Measurements from ENCODE around the gene CDH4.

CDH4 gene

DNA sequence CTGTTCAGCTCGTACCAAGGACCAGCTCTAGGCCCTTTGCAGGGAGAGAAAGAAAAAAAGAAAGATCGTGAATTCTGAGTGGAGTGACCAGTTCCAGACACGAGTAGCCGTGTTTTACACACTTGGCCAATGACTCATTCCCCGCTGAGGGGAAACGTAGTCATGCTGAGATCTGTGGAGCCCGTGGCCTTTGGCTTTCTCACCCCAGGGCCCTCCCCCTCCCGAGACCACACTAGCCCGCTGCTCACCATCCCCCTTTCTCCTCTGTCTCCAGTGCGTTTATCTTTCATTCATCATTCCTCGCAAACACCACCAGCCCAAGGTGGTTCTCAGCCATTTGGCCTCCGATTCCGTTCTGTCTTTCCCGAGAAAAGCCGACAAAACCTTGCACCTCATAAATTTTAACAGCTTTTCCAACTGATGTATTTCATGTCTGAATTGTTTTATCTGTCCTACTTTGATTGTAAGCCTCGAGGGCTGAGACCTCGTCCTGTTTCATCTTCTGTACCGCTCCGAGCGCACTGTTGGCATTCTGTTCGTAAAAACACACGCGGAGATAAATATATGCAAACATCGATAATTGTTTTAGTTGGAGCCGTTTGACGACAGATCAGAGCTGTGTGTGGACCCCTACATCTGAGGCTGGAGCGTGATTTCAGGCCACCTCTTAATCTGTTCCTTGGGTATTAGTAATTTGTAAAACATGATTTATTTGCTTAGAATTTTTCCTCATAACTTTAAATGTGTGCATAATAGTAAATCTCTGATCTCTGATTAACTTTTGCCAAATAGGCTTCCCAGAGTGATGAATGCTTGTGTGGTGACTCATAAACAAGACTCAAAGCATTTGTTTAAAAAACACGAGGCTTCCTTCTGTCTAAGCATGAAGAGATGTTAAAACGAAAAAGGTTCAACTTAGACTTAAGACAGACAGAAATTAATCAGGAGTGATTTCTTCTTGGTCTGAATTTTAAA, 336.6 kb downstream of the CDH4 start:
- peak; percentile 92 for FAIRE-seq

DNA sequence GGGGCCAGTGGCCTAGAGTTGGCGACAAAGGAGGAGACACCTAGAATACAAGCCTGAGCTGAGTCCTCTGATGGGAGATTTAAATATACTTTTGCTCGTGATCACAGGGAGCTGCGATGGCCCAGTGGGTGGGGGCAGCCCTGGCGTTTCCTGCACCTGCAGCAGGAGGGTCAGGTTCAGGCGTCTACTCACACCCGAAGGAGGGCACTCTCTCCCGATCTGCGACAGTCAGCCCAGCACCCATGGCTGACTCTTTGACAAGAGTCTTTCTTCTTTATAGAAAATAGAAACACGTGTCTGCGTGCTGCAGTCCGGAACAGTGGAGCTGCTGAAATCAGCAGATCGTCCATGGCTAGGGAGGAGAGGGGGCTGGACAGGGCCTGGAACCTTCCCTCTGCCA, 338.2 kb downstream of the CDH4 start:
- FAIRE-seq = no peak

DNA sequence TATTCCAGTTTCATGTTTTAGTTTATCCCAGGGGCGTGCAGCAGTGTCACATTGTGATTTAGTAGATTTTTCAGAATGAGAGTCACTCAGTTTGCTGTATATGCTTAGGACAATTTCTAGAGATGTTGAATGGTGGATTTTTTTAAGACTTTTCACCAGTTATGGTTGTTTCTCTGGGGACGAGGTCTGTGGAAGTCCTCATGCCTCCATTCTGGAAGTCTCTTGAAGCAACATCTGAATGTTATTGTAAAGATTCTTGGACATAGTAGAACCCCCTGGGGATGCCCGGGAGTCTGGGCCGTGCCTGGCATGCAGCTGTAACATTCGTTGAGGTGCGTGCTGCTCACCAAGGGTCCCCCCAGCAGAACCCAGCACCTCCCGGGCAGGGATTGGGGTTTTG, 341.5 kb downstream of the CDH4 start:
- no peak for FAIRE-seq

DNA sequence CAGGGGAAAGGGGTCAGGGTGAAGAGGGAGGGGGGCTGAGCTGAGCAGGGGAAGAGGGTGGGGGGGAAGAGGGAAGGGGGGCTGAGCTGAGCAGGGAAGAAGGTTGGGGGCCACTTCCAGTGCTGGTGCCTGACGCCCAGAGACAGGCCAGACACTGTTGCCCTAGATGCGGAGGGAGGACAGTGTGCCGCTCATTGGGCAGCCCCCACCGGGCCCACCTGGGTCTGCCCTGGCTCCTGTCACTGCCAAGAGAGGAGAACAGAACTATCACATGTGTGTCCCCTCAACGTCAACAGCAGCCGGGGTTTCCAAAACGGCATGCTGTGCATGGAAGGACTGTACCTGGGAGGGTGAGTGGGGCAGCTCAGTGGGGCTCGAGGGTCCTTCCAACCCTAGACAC, 342.1 kb downstream of the CDH4 start:
- FAIRE-seq = no peak

DNA sequence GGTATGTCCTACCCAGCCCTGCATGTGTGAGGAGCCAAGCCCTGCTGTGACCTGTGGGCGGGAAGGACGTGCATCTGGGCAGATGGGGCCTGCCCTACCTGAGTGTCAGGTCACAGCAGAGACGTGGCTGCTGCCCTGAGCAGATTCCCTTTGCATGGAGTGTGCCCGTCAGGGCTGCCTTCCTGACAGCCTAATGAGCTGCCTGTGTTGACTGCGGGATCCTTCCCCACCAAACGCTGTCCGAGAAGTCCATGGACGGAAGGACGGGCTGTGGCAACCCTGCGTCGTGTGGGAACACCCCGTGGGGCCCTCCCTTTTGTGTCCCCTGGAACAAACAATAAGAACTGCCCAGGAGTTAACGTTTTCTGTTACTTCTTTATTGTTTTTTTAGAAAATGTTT, 343.2 kb downstream of the CDH4 start:
- no peak for FAIRE-seq

DNA sequence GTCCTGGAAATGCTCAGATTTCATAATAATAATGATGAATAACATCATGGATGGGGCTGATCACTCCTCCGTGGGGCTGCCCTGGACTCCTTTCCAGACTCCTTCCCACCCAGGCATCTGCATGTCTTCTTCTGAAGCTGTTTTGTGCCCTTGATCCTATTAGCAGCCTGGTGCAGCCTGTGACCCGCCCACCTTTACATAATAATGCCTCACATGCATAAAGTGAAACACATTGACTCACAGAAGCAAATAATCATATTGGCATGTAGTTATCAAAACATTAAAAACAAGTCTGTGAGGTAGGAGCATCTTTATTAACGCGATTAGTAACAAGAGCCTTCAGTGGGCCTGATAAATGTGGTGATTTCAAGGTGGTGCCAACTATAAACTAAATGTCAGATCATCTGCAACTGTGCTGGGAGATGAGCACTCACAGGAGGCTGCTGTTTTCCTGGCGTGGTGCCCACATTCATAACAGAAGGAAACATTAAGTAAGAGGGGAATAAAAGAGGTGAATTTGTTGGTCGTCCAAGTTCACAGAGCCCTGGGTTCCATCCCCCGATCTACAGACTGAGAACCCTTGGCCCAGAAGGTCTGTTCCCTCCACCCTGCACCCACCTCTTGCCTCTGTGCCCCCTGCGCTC, 344.7 kb downstream of the CDH4 start:
- FAIRE-seq = no peak

DNA sequence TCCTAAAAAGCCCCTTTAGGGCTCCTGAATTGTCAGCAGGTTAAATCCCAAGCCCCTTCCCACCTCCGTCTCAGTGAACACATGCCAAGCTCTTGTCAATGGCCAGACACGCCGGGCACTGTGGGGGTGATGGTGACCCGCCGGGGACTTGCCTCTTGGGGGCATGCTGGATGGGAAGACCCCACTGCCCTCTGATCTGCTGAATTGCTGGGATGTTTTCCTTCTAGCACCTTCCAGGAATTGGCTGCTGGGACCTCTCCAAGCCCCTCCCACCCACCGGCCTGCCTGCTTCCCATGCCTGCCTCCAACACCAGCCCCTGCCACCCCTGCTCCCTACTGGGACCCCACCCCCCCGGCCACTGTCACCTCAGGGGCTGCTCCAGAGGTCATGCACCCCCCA, 345.9 kb downstream of the CDH4 start:
- no peak for FAIRE-seq

DNA sequence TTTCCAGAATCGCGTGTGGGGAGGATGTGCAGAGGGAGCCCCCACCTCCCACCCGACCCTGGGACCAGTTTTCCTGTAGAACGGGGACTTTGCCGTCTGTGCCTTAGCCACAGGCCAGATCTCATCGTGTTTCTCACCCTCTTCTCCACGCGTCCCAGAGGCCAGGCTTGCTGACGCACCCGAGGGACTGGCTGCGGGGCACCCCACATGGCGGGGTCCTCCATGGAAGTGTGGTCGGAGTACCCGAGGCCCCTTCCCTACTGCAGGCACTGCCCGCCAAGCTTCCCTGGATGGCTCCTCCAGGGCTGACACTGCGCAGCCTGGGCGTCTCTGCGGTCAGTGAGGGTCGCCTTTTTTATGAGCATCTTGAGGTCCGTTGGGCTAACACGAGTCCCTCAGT, 346.5 kb downstream of the CDH4 start:
- FAIRE-seq = no peak

DNA sequence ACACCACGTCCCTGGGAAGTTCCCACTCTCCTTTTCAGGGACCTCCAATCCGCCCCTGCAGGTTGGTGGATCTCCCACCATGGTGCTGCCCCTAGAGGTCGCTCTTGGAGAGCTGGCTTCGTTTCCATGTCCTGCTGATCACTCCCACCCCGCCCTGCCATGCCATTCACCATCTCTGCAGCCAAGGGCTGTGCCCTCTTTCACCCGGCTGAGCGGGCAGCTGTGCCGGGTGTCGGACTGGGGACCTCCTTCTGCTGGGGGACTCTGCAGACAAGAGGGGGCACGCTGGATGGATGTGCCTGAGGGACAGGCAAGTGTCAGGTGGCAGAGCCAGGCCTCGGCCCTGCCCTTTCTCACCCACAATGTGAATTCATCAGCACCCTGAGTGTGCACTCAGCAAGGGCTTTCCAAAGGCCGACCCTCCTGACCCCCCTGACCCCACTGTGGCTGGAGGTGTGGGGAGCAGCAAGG, 347.0 kb downstream of the CDH4 start:
- no peak for FAIRE-seq

DNA sequence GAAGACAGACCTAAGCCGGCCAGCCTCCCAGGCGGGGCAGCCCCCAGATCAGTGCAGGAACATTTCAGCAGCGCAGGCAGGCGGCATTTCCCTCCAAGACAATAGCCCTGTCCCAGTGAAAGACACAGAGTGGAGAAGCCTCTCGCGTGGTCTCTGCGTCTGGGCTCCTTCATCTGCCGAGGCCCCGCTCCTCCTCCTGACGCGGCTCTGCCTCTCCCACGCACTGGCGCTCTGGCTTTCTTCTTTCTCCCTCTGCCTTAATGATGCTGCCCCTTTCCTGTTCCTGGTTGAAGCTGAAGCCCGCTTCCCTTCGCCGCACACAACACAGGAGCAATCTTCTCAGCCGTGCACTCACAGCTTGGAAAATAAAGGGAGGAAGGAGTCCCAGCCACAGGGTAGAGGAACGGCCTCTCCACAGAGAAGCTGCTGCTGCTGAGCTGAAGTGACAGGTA, 347.5 kb downstream of the CDH4 start:
- no peak for FAIRE-seq

DNA sequence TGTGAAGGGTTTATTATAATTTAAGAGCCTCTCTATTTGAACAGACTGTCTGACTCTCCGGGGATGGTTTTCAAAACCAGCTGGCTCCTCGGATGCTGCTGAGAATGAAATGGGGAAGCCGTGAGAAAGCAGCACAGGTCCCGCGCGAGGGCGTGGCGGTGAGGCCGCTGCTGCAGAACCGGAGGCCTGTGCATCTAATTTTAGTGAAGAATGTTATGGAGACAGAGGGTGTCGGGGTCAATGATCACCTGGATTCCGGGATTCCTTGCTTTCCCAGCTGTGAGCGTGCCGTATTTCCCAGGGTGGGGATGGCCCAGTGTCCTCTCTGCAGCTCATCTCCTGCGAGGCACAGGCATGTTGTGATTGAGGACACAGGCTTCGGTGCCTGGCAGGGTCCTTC, 348.0 kb downstream of the CDH4 start:
- no peak for FAIRE-seq

DNA sequence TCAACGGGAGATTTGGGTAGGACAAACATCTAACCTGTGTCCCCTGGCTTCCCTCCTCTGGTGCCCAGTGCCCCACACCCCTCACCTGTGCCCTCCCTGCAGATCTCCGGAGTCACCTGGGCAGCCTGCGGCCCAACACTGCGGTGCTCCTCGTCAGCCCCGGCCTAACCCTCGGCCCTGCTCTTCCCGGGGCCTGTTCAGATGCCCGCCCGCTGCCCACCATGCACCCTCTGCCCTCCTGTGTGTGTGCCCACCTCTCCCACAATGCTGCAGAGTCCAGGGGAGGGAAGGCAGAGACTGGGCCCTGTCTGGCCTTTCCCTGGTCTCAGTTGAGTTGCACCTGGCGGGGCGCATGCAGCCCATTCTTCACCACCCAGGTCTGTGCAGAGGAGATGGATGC, 349.3 kb downstream of the CDH4 start:
- no peak for FAIRE-seq

DNA sequence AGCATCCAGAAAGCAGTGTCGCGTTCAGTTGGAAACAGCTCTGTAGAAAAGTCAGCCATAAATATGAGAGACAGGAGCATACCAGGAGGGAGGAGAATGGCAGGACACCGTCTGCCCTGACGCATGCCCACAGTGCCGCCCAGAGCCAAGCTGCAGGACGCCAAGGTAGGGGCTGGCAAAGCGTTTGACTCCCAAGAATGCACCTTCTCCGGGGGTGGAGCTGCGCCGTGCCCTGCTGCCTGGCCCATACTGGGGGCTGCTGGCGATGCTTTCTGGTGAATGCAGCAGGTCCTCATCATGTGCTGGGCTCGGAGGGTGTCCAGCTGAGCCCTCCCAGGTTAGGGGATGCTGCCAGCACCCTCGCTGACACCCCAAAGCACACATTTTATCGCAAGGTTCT, 349.8 kb downstream of the CDH4 start:
- FAIRE-seq = no peak

DNA sequence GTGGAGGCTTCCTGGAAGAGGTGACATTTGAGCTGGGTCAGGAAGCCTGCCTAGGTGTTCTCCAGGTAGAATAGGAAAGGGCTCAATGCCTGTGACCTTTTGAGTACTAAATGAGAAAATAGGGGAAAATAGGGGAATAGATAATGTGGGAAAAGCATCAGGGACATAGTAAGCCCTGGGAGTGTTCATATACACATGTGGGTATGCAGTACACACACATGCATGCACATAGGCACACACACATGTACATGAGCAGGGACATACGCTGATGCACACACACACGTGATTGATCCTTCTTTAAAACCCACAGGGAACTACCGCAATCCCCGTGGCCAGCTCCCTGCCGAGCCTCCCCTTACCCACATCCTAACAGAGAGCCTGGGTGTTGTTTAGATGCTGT, 351.7 kb downstream of the CDH4 start:
- no peak for FAIRE-seq

DNA sequence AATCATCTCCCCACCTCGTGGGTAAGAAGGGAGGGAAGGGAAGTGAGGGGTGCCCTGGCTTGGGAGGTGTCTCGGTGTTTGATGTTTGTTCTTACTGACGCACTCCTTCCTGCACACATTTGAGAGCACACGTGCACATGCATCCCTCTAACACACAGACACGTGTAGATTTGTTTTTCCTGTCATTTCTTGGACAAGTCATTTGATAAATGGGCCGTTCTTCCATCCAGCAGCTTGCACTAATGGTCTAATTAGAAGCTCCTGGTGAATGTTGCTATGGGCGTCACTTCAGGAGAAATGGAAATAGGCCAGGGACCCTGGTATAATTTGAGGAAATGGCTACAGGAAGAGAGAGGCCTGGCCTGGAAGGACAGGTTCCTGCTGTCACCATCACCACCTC, 352.5 kb downstream of the CDH4 start:
- no peak for FAIRE-seq

DNA sequence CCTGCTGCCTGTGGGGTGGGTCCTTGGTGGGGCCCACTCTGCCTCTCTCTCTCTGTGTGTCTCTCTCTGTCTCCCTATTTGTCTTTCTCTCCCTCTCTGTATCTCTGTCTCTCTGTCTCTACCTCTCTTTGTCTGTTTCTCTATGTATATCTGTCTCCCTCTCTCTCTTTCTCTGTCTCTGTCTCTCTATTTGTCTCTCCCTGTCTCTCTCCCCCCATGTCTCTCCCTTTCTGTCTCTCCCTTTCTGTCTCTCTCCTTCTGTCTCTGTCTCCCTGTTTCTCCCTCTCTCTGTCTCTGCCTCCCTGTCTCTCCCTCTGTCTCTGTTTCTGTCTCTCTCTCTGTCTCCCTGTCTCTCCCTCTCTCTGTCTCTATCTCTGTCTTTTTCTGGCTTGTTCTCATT, 353.2 kb downstream of the CDH4 start:
- no peak for FAIRE-seq

DNA sequence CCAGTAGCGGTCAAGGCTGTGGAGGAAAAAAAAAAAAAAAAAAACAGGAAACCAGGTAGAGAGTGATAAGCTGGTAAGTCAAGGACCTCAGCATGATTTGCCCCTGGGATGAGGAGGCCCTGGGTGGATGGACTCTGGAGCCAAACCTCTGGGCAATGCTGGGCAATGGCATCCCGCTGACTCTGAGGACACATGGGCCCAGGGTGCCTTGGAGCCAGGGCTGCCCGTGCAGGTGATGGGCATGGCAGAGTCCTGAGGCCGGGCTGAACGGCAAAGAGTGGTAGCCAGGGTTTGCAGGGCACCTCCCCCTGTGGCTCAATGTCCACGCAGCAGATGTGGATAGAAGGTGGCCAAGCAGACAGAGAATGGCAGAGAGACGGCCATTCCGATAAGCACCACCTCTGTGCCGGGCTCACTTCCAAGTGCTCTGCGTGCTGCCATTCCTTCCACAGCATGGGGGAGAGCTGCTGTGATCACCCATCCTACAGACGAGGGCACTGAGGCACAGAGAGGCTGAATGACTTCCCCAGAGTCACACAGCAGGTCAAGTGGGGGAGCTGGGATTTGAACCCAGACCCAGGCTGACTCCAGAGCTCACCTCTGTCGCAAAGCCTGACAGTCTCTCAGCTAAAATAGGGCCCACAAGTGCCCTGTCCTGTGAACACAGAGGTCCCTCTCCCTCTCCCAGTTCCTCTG, 353.9 kb downstream of the CDH4 start:
- FAIRE-seq = no peak

DNA sequence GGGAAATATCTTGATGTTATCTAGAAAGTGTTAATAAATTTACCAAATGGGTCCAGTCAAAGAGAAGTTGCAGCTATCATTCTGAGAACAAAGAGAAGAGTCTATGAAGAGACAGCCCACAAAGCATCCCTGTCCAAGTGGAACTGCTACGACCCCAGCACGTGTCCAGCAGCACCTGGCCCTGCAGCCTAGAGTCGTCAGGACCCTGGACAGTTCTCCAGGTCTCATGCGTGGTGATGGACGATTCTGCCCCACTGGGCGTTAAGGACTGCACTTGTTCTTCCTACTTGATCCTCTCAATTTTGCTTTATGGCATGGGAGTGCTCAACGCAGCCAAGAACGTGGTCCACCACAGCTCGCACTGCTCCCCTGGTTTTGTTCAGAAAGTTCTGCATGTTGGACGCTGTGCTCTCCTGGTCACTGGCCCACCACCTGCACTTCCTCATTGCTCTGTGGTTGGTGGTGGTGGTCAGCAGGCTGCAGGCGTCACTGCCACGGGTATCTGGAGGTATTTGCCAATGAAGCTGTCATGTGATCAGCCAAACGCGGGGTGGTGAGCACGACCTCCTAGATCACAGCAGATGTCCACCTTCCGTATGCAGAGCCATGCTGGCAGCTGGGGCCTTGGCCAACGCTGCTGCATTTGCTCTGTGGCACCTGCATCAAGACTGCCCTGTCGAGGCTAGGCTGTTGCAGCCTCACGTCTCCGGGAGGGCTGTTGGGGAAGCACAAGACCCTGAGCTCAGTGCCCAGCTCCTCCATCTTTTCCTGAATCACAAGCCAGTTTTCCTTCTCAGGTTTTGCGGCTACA, 356.4 kb downstream of the CDH4 start:
- no peak for FAIRE-seq

DNA sequence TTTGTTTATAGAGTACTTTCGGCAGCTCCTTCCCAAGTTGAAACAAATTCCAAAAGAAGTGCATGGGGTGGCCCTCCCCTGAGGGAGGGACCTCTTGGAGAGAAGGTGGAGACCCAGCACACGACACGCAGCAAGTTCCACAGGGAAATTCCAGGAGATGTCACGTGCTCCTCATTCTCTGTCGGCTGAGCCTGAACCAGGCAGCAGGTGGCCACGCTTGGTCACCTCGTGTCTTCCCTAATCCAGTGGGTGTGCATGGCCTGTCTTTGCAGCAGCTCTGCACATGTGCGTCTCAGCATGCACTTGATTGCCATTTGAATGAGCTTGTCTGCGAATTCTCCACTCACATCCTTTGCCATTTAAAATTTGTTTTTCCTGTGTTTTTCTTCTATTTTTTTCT, 357.4 kb downstream of the CDH4 start:
- no peak for FAIRE-seq

DNA sequence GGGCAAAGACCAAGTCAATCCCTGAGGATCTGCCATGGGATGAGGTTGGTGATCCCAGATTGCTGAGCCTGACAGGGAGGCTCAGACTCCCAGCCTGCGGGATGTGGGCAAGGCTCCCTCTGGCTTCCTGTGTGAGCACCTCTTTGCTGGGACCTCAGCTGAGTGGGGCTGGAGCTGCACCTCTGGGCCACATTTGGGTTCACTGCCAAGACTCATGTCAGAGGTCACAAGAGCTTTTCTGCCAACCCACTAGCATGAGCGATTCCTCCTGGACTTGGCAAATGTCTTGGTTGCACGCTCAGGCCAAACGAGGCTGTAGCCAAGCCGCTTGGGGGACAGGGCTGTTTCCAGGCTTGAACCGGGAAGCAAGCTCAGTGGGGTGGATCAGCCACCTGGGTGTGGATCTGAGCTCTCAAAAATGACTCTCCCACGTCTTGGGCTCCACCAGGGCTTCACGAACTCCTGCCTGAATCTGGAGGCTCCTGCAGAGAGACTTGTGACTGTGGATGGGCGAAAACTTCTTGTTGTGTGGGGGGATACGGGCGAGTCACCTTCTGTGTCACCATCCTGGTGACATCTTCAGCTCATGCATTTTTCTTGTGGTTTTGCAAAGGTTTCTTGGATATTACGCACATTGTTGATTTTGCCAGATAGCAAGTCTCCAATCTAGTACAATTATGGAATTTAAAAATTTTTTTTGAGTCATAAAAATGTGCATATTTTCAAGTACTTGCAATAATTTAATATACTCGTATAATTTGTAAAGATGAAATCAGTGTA, 359.5 kb downstream of the CDH4 start:
- FAIRE-seq = no peak

DNA sequence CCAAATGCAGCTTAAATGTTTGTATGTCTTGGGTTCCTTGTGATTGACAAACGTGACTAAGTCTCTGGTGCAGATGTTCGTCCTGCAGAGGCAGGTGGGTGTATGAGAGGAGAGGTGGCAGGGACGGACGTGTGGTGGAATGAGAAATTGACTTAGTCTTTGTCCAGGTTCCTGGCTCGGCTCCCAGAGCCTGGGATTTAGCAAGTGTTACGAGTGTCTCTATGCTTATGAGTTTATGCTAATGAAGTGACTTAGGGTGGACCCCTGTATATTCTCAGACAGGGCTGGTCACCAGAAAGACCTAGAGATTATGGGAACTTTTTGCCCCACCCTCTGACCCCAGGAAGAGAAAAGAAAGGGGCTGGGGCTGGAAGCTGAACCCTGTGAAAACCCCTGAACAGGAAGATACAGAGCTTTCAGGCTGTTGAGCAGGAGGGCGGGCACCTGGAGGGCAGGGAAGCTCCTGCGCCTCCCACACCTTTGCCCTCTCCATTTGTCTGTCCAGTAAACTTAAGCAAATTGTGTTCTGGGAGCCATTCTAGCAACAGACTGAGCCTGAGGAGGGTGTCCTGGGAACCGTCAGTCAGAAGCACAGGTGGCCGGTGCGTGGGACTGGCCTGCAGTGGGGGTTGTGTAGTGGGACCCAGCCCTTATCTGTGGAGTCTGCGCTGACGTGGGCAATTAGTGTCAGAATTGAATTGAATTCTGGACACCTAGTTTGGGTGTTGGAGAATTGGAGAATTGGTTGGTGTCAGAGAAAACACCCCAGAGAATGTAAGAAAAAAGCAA, 362.1 kb downstream of the CDH4 start:
- no peak for FAIRE-seq
